Epidermal melanocyte (primary cell): ENCODE data around the gene SRRM2.
"Not testable (repeated sequence)": the region's sequence is repeated elsewhere in the genome, so short reads cannot be mapped to it uniquely, and the experiment has no call there.

Experiments used
- DNase-seq: peaks from one replicate; pipeline ENCODE4 v3.0.0; 2011; ENCODE audit warnings: low spot score; ENCODE audit not compliant: insufficient read length

The SRRM2 gene

GRCh38 chr16:2715064-2715463, 37.4 kb upstream of the SRRM2 start:
- DNase-seq = no peak

GRCh38 chr16:2715519-2715918, 36.9 kb upstream of the SRRM2 start:
- DNase-seq = peak; percentile 68

- DNase-seq = no peak
Observed at GRCh38 chr16:2715966-2716885, 36.2 kb upstream of the SRRM2 start.

- no peak for DNase-seq
Observed at GRCh38 chr16:2716948-2717347, 35.5 kb upstream of the SRRM2 start.

- no peak for DNase-seq
Observed at GRCh38 chr16:2717383-2718263, 34.8 kb upstream of the SRRM2 start.

GRCh38 chr16:2719328-2720063, 32.9 kb upstream of the SRRM2 start:
- no peak for DNase-seq

GRCh38 chr16:2720064-2720457, 32.4 kb upstream of the SRRM2 start, which contains the start of gene PRSS27:
PRSS27 (minus strand) TSS chr16:2720224; CDS start chr16:2720160, 64 bp downstream.
- no peak for DNase-seq

- peak; percentile 88 for DNase-seq
Observed at GRCh38 chr16:2720719-2721633, 31.5 kb upstream of the SRRM2 start.

- DNase-seq = not testable (repeated sequence)
Observed at GRCh38 chr16:2721634-2722173, 30.7 kb upstream of the SRRM2 start.

- DNase-seq = no peak
Observed at GRCh38 chr16:2724088-2724676, 28.3 kb upstream of the SRRM2 start.

- no peak for DNase-seq
Observed at GRCh38 chr16:2724816-2725348, 27.6 kb upstream of the SRRM2 start.

- DNase-seq = no peak
Observed at GRCh38 chr16:2726923-2727322, 25.5 kb upstream of the SRRM2 start.

- no peak for DNase-seq
Observed at GRCh38 chr16:2728034-2728433, 24.4 kb upstream of the SRRM2 start.

- DNase-seq = no peak
Observed at GRCh38 chr16:2734844-2735515, 17.5 kb upstream of the SRRM2 start.

- DNase-seq = no peak
Observed at GRCh38 chr16:2736476-2737237, 15.8 kb upstream of the SRRM2 start.

- no peak for DNase-seq
Observed at GRCh38 chr16:2737238-2737605, 15.2 kb upstream of the SRRM2 start.

GRCh38 chr16:2737895-2738418, 14.5 kb upstream of the SRRM2 start:
- no peak for DNase-seq

- no peak for DNase-seq
Observed at GRCh38 chr16:2738615-2739014, 13.8 kb upstream of the SRRM2 start.
